NK-92 treated with Interleukin-12 subunit alpha and Interleukin-12 subunit beta, amount 100 ng/mL, for 24 hours (cell line): Measurements from ENCODE around the gene EGLN2.
"Not testable (repeated sequence)": the region's sequence is repeated elsewhere in the genome, so short reads cannot be mapped to it uniquely, and the experiment has no call there.

ENCODE experiments used
- DNase-seq: peaks from one replicate; lab custom pipeline; 2025; lab: John Stamatoyannopoulos, UW

Gene EGLN2

DNA sequence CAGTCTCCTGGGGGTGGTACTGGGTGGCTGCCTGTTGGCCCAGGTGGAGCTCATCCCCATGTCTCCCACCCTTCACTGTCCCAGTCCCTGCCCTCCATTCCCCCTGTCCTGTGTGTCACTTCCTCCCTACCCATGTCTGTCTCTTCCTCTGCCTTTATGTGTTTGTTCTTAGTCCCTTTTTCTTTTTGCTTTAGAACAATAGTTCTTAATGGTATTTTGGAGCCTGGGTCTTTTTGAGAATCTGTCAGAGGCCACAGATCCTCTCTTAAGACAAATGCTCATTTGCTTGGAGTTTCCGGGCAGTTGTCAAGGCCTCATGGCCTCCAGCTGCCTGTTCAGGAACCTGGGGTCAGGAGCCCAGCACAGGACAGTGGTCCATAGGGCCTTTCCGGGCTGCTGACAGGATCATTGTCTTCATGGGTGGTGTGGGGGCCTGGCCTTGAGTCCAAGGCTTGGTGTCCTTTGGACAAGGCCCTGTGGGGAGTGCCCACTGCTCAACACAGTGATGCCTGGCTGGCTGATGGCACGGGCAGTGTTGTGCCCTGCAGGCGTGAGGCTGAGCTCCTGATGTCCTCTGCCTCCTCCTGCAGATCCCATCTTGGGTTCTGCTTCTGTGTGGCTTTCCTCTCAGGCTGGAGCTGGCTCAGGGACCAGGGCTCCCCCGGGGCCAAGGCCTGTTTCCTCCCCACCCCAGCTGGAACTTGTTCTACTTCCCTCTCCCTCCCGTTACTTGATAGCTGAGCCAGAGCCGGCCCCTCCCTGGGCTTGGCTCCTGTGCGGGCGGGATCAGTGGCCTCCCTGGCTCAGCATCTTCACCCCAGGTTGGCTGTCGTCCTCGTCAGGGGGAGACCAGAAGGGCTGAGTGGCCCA lies 3.5 kb downstream of the EGLN2 start:
- DNase-seq: no peak

DNA sequence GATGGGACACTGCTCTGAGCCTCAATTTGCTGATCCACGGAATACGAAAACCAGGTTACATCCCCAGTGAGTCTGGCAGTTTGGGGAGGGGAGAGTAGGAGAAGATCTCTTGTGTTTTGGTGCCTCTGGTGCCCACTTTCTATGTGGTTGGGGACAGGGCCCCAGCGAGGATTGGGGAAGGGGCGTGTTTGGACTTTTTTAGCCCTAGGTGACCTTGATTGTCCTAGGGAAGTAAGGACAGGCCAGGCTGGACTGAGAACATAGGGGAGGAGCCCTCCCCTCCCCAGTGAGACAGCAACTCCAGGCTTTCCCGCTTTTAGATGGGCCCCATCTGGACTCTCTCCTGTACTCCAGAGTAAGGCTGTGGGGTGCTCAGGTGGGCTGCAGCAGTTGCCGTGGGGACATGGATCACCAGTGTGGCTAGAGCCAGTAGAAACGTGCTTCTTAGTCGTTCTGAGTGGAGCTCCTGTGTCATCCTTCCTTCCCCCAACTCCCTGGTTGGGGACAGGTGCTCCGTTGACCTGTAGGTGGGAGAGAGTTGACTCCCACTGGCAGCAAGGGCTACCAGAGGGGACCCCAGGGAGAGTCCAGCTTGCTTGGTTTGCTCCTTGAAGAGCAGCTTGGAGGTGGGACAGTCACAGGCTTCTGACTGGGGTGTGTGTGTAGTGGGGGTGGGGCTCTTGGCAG lies 4.3 kb downstream of the EGLN2 start:
- no peak for DNase-seq

DNA sequence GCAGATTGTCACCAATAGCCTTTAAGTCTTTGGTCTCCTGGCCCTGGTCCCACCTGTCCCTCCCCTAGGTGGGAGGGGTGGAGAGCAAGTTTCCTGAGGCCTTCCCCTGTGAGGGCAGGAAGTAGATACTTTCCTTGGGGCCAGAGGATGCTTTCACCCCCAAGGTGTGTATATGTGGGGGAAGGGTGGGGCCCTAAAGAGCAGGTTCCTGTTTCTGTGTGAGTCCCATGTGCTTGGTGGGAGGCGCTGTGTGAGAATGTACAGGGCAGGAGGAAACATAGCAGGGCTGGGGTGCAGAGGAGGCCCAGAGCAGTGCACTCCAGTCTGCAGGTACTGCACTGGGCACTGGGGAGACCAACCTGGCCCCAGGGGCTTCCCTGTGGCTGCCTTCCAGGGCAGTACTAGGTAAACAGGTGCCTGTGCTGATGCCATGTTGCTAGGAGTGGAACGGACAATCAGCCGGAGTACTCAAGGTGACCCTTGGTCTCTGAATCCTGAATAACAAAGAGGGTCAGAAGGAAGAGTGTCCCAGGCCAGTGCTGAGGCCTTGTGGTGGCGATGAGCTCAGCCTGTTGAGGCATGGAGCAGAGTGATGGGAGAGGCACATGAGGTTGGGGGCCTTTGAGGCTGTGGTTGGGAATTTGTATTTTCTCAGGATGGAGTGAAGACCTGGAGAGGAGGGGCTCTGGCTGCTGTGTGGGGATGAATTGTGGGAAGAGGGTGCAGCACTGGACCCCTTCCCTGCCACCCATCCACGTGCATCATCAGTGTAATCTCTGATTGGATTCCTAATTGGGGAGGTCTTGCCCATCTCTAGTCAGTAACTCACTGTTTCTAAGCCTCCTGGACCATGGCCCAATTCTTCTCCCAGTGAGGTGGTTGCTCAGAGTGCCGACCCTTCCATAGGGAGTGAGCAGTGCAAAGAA lies 5.1 kb downstream of the EGLN2 start:
- no peak for DNase-seq

DNA sequence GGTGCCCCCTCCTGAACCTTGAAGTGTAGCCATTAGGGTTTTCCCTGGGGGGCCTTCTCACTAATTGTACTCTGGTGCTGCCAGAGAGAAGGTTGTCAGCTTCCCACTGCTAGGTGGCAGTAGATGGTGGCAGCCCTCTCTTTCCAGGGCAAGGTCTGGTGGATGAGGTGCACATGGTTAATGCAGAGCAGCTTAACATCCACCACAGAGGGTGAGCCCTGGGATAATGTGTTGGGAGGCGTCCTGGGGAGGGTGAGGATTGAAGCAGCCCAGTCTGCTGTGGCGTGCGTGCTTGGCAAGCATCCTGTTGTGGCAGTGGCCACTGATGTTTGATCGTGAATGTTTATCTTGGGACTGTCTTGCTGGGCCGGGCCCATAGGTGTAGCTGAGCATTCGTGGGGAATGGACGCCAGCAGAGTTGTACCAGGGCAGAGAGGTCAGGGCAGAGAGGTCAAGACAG lies 5.8 kb downstream of the EGLN2 start:
- no peak for DNase-seq

DNA sequence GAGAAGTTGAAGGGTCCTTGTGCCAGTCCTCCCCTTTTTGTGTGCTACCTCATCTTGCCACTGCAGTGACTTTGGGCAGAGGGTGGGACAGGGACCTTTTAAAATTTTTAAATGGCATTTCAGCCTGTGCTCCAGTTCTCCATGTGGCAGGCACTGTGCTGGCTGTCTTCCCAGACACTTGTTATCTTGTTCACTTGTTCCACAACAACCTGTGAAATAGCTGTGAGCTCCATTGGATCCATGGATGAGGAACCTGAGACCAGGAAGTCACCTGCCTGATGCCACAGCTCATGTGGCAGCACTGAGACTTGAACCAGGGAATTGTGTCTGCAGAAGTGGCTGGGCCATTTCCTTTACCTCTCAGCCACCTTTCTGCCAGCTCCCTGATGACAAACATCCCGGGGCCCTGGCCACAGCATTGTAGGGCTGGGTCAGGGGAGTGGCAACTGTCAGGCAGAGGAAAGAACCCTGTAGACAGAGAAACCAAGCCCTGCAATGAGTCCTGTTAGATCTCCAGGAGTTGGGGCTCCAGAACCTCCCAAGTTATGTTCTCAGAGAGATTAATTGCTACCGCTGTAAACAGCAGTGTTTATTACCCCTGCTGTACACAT lies 6.4 kb downstream of the EGLN2 start:
- DNase-seq: no peak

DNA sequence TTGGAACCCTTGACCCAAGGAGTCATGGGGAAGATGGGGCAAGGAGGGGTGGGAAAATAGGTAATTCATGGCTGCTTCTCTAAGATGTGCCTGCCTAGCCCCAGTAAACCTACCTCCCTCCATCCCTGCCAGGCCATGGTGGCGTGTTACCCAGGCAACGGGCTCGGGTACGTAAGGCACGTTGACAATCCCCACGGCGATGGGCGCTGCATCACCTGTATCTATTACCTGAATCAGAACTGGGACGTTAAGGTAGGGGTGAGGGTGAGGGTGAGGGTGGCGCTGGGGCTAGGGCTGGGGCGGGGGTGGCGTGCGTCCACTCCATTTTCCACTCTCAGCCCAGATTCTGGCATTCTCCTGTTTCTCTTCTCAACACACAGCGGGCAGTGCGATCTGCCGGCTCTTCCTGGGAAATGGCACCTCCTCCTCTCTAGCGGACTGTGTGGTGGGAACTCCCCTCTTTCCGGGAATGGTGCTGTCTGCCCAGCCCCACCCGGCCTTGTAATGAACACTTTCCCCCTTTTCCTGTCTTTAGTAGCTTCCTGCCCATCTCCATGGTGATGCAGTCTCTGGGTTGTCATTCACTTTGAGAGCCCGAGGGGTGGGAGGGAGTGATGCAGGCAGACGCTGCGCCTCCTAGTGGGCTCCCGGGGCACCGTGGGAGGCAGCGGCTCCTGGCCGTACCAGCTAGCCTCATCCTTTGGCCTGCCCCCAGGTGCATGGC lies 7.6 kb downstream of the EGLN2 start:
- DNase-seq: no peak

DNA sequence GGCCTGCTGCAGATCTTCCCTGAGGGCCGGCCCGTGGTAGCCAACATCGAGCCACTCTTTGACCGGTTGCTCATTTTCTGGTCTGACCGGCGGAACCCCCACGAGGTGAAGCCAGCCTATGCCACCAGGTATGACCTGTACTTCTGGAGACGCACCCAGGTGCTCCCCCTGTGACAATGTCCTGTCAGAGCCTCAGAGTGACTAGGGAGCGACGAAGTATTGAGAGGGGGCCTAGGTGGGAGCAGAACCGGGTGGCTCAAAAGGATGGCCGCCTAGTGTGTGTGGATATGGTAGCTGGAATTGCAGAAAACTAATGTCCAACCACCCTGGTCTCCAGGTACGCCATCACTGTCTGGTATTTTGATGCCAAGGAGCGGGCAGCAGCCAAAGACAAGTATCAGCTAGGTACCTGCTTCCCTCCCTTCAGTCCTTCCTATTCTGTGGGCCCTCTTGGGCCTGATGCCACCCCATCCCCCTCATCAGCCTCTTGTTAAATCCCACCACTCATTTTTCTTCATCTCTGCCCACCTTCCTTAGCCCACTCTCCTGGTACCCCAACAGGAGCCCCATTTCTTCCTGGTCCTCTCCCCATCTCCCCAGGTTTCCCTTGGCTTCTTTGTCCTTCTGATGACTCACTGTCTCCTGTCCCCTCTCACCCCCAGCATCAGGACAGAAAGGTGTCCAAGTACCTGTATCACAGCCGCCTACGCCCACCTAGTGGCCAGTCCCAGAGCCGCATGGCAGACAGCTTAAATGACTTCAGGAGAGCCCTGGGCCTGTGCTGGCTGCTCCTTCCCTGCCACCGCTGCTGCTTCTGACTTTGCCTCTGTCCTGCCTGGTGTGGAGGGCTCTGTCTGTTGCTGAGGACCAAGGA lies 8.4 kb downstream of the EGLN2 start:
- DNase-seq: no peak

DNA sequence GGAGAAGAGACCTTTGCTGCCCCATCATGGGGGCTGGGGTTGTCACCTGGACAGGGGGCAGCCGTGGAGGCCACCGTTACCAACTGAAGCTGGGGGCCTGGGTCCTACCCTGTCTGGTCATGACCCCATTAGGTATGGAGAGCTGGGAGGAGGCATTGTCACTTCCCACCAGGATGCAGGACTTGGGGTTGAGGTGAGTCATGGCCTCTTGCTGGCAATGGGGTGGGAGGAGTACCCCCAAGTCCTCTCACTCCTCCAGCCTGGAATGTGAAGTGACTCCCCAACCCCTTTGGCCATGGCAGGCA lies 9.0 kb downstream of the EGLN2 start:
- no peak for DNase-seq

DNA sequence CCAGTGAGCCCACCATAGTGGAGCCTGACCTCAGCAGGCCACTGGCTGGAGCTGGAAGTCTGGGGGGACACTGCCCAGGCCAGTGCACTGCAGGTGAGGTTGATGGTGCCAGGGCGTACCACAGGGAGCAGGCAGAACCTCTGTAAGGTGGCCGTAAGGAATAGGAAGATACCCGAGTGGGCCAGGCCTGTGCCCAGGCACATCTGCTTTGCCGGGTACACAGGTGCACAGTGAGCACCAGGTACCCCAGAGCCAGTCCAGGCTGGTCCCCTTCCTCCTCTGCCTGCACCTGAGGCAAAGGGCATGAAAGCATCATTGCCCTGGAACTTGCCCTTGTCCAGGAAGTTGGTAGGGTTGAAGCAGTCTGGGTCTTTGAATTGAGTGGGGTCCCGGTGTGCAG lies 9.5 kb downstream of the EGLN2 start:
- no peak for DNase-seq

DNA sequence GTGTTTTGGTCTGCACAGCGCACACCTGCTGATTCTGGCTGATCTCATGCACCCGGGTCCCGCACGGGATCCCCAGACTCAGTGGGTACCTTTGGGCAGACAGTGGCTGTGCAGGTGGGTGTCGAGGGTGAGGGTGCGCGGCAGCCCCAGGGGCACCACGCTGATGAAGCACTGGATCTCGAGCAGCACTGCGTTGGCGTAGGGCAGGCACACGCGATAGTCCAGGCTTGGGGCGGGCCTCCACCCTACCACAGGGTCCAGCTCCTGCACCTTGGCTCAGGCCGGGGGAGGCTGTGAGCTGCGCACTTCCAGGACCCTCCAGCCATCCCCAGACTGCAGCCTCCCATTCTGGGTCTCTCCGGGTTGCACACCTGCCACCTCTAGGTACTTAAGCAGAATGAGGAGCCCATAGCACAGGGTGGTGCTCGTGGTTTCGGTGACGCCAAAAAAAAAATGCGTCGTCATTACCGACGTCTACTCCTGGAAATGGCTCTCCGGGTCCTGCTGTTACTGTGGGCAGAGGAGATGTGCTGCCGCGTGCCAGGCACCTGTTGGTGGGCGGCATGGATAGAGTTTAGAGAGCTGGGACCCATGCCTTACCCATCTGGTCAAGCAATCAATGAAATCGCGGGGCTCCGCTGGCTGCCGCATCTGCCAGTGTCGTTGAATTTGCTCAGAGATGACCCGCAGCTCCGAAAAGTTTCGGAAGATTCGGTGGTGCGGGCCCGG lies 10.5 kb downstream of the EGLN2 start:
- DNase-seq: no peak

DNA sequence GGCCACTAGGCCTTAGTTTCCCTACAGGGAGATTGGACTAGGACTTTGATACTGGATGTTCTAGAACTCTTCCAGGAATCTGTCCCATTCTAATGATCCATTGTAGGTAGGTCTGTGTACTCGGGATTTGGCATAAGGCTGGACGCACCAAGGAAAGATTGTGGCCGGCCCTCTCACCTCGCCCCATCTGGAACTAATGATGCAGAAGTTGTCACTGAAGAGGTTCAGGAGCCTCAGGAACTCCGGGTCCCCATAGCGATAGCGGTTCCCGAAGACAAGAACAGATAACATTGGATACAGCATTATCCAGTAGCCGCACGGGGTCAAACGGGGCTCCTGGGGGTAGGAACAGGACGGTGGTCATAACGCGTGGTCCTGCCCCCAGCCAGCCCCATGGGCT lies 11.2 kb downstream of the EGLN2 start:
- no peak for DNase-seq

DNA sequence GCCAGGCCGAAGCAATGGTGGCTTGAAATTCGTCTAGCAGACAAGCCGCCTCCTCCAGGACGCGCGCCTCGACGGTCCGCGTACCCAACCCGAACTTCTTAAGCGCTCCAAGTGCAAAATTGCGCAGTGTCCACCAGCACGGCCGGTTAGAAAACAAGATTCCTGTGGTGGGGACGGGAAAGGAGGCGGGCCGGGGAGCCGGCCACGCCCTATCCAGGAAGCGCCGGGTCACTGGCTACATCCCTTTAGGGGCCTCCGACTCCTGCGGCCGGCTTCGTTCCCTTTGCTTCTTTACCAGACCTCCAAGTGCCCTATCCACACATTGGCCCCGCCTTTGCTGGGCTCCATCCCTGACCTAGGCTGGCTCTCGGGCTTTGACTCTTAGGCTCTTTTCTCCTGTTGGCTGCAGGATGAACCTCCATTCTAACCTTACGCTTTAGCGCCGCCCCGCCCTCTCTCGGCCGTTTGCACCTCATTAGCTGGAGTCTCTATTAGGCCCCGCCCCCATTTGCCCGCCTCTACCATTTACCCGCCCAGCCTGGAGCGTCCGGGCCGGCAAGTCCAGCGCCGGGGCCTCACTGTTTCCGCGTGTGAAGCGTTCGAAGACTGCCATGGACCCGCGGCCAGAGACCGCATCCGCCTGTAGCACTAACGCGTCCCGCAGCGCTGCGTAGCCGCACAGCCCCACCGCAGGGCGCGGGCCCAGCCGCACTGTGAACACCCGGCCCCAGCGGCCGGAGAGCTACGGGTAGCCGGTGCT lies 11.8 kb downstream of the EGLN2 start:
- not testable (repeated sequence) for DNase-seq

DNA sequence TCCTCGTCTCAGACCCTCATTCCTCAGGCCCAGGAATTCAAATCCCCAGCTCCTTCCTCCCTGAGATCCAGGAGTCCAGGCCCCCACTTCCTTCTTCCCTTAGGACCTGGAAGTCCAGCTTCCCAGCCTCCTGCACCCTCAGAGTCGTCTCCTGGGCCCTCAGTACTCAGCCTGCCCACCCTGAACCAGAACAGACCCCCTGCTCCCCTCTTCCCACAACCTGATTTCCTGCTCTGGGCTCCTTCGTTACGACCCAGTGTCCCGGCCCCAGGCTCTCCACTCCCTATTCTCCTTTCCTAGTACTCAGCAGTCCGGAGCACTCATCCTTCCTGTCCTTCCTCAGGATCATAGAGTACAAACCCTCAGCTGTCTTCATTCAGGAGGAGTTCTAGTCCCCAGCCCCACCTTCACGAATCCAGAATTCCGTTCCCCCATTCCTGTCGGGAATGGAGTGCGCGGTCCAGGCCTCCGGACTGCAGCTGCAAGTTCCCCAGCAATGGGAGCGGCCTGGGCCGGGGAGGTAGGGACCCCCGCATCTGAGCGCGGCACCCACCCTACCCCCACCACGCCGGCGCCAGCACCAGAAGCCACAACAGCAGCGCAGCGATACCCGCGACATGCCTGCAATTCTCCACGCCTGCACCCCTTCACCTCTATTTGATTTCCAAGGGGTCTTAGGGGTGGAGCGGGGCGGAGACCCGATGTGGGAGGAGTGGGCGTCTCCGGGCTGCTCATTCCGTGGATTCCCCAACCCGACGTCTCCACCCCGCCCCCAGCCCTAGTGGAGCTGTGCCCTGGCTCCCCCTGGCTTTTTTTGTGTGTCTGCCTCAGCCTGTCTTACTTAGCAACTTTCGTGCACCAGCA lies 12.7 kb downstream of the EGLN2 start:
- no peak for DNase-seq

DNA sequence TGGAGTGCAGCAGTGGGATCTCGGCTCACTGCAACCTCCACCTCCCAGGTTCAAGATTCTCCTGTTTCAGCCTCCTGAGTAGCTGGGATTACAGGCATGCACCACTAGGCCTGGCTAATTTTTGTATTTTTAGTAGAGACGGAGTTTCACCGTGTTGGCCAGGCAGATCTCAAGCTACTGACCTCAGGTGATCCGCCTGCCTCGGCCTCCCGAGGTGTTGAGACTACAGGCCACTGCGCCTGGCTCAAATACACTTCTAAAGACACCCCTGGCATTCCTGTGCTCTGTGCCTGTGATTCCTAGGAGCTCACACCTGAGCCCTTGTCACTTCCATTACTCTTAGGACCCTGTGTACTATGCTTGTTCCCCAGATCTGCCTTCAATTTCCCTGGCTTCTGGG lies 13.6 kb downstream of the EGLN2 start:
- DNase-seq: not testable (repeated sequence)

DNA sequence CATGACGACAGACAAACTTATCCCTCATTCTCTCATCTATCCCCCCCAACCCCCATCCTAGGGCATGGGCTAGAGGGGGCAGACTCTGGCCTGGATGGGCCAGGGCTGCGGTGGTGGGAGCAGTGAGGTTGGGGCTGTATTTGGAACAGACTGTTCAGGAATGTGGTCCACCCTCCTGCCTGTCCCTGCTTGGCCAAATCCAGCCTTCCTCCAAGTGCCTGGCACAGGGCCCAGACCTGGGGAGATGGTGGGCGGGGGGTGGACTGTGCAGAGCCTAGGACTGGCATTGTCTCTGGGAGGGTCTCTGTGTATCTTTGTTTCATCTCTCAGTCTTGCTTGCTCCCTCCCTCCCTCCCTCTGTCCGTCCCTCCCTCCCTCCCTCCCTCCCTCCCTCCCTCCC lies 14.2 kb downstream of the EGLN2 start:
- no peak for DNase-seq

DNA sequence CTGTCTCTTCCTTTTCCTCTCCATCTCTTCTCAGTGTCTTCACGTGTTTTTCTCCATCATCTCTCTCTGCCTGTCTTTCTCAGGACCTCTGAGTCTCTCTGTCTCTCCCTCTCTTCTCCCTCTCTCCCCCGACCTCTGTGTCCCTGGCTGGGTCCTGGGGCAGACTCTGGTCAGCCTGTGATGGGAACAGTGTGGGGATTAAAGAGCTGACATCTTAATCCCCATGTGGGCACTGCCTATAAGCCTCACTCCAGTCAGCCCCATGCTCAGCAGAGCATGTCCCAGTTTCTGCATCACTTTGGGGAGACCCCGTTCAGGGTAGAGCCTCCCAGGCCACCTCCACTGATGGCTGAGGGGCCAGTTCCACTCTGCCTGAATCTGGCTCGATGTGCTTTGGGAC lies 16.2 kb downstream of the EGLN2 start:
- no peak for DNase-seq

DNA sequence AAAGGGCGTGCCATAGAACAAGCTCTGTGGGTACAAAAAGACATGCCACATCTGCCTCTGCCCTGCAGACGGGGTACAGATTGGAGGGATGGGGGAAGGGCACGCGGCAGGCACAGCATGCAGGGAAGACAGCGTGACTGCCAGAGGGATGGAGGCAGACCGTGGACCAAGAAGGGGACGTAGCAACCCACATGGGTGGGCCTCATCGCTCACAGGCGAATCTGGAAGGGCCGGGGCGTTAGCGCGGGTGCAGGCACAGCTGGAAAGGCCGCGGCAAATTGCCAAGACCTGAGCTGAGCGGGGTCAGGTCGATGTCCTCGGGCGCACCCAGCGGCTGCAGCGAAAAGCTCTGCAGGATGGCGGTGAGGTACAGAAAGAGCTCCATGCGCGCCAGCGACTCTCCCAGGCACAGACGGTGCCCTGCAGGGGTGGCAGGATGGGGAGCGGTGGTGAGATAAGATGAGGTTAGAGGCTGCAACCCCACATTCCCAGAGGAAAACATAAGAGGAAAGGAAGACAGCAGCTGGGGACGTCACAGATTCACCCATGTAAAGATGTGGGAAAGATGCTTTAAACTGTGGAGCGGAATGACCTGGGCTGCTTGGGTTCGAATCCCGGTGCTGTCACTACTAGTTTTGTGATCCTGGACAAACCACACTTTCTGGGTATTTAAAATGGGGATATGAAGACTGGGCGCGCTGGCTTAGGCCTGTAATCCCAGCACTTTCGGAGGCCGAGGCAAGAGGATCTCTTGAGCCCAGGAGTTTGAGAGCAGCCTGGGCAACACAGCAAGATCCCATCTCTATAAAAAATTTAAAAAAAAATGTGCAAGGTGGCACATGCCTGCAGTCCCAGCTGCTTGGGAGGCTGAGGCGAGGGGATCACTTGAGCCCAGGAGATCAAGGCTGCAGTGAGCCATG lies 19.7 kb downstream of the EGLN2 start:
- not testable (repeated sequence) for DNase-seq
